AG08395 (cell line): Measurements from ENCODE around the gene NCEH1.
"Not testable (repeated sequence)": the region's sequence is repeated elsewhere in the genome, so short reads cannot be mapped to it uniquely, and the experiment has no call there.

ENCODE experiments used
- DNase-seq: peaks from one replicate; pipeline ENCODE4 v3.0.0; 2012; ENCODE audit warnings: mixed read lengths, low spot score

NCEH1 gene

GRCh38 chr3:172707967-172708366 is 2.9 kb downstream of the NCEH1 start:
- DNase-seq = peak; percentile 35

- DNase-seq = no peak
These were observed 3.8 kb downstream of the NCEH1 start for GRCh38 chr3:172707030-172707429.

GRCh38 chr3:172705170-172705569 is 5.7 kb downstream of the NCEH1 start:
- DNase-seq = no peak

- no peak for DNase-seq
These were observed 6.9 kb downstream of the NCEH1 start for GRCh38 chr3:172704001-172704400.

- DNase-seq = not testable (repeated sequence)
These were observed 8.1 kb downstream of the NCEH1 start for GRCh38 chr3:172702731-172703130.

- DNase-seq = no peak
These were observed 8.6 kb downstream of the NCEH1 start for GRCh38 chr3:172702256-172702655.

DNA sequence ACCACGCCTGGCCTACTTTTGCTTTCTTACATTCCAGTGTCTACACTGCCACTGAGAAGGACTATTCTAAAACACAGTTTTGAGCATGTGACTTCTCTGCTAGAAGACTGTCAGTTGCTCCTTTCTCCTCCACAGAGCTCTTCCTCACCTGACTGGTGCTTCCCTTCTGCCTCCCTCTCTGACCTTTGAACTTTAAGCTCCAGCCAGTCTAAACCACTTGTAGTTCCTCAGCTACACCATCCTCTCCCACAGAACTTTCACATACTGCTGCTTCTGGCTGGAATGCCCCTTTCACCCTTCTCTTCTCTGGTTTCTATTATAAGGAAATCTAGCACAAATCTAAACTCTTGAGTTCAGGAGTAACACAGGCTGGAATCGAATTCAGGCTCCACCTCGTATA is 9.1 kb downstream of the NCEH1 start:
- no peak for DNase-seq

- DNase-seq = no peak
These were observed 9.9 kb downstream of the NCEH1 start for GRCh38 chr3:172700936-172701455.

- DNase-seq = no peak
These were observed 10.6 kb downstream of the NCEH1 start for GRCh38 chr3:172700256-172700655.

DNA sequence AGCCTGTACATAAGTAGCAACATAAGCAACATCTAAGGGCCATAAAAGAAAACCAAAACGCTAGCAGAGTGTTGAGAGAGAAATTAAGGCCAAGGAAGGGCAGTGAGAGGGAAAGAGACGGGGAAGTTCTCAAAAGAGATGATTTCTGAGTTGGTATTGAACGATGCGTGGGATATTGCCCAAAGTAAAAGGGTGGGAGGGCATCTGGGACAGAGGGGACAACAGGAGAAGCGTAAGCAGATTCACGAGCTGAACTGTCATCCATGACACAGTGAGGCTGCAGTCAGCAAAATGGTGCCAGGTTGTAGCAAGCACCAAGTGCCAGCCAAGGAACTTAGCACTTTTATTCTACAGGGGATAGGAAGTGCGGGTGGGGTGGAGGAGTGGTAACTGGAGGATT is 11.8 kb downstream of the NCEH1 start:
- no peak for DNase-seq

- no peak for DNase-seq
These were observed 12.2 kb downstream of the NCEH1 start for GRCh38 chr3:172698631-172699030.

- no peak for DNase-seq
These were observed 13.3 kb downstream of the NCEH1 start for GRCh38 chr3:172697558-172697957.

- DNase-seq = no peak
These were observed 14.5 kb downstream of the NCEH1 start for GRCh38 chr3:172696357-172696756.

DNA sequence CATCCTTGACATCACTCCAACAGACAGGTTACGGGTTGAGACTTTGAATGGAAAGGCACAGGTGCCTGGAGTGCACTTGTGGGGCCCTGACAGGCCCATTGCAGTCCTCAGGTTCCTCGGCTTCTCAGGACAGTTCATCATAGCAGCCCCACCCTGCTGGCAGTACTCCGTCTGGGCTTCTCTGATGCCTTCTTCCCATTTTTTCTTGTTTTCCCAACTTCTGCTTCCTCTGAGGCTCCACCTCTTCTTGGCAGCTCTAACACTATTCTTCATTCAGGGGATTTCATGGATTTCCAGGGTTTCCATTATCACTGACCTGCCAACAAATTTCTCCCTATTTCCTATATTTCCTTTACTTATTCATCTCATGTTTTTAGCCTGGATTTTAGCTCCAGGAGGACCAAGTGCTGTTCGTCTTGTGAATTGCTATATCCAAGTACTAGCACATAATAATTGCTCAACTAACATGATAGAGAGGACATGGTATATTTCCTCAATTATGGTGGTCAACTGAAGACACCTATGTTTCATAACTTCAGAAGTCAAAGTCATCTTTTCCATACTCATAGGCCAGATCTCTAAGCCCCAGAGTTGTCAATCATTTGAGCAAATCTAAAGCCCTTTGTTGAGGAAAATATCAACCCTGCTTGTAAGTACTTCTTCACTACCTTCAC is 16.2 kb downstream of the NCEH1 start:
- DNase-seq = no peak

GRCh38 chr3:172692751-172693338 is 18.0 kb downstream of the NCEH1 start:
- no peak for DNase-seq

GRCh38 chr3:172690936-172691335 is 19.9 kb downstream of the NCEH1 start:
- DNase-seq = no peak

DNA sequence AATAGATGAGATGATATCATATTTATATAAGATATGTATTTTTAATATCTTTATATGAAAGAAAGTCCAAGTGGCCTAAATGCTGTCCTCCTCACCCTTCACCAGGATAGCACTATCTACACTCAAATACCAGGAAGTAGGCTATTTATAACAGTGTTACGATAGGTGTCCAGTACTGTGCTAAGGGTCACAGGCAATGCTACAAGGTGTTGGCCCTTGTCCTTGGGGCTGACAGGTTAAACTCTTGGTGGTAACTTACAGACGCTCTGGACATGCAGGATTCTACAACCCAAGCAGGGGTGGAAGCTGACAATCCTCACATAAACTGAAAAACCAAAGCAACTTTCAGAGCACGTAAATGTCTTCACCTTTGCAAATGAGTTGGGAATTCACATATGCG is 22.3 kb downstream of the NCEH1 start:
- DNase-seq = no peak

GRCh38 chr3:172687501-172687900 is 23.4 kb downstream of the NCEH1 start:
- DNase-seq = peak; percentile 34

GRCh38 chr3:172685331-172686214 is 25.3 kb downstream of the NCEH1 start:
- peak; percentile 57 for DNase-seq

DNA sequence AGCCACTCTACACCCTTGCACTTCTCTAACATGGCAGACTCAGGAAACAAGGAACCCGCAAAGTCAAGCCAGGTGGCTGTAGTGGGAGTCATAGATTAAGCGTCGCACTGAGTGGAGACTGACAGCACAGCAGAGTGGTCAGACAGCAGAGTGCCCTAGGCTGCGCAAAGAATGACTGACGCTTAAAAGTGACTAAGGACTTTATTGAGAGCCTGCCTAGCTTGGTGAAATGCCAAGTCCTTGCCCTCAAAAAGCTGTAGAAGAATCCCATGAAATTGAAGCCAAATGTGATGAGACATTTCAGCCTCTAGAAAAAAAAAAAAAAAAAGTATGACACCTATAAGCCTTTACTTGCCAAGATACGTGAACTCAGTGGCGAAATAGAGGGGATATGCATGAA is 30.2 kb downstream of the NCEH1 start:
- DNase-seq = peak; percentile 51

- no peak for DNase-seq
These were observed 31.3 kb downstream of the NCEH1 start for GRCh38 chr3:172679599-172679998.

DNA sequence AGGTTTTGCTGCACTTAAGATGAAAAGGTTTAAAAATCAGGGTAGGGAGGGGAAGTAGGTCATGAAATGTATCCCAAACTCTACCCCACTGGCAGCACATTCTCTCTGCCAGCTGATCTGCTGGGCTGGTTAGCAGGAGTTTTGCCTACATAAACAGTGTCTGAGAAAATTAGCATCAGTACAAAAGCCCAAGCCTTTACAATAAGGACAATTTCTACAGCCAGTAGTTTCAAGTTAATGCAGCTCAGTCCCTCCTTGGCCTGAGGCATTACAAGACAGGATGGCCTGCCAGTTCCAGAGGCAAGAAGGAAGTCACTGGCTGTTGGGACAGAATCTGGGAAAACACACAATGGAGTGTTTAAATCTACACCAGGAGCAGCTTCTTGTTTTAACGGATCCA is 32.8 kb downstream of the NCEH1 start:
- DNase-seq = no peak
